Hepatocyte (in vitro differentiated cells): Measurements from ENCODE around the gene HS2ST1.

Source experiments
- CTCF ChIP-seq: fragments of 200-600 bp; sonication (generic); IDR thresholded peaks from 2 replicates; pipeline ENCODE4 v1.5.1; 2016; ENCODE audit warnings: antibody characterized with exemption, mild to moderate bottlenecking; ENCODE audit not compliant: poor library complexity
- EZH2 ChIP-seq: fragments of 200-600 bp; sonication (generic); IDR thresholded peaks from 2 replicates; pipeline ENCODE4 v1.6.1; 2016; ENCODE audit warnings: antibody characterized with exemption, mild to moderate bottlenecking, borderline replicate concordance

GRCh38 chr1:86926883-86927282, 12.4 kb downstream of the HS2ST1 start:
- TF ChIP-seq CTCF: no peak
- no peak for TF ChIP-seq EZH2
